GM19455 (cell line): ENCODE measurements around the gene RETN.

Source experiments
- ATAC-seq: cut with Tn5 transposase; IDR thresholded peaks from one replicate; pipeline ENCODE4 v1.9.1; 2021; ENCODE audit not compliant: unreplicated experiment

Gene RETN

GRCh38 chr19:7668842-7669241 lies at the start of gene RETN:
TSS of gene RETN (plus strand) at chr19:7669049. CDS start at chr19:7669327, 278 bp downstream.
- ATAC-seq = no peak

DNA sequence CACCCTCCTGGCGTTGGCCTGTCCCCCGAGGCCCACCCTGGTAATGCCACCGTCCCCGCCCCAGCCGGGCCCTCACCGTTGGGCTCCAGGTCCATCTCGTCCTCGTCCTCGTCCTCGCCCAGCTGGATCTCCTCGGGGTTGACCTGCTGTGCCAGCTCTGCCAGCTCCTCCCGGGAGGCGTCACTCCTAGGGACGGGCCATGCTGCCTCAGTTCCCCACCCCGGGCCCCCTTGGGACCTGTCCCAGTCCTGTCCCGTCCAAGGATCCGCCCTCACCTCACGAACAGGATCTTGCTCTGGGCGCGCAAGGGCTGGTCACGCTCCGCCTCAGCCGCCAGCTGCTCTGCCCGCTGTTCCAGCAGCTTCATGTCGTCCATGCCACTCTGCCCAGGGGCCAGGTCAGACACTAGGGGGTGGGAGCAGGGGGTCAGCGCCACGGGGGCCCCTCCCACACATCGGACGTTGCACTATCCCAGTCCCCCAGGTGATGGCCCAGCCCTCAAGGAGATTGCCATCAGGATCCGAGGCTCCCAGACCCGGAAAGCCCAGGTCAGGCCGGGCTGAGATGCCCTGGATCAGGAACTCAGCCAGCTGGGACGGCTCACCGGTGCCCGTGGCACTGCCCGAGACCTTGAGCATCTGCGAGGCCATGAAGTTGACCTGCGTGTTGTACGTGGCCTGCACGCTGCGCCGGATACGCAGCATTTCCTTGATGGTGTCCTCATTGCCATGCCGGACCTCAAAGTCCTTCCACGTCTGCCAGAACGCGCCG lies 49.0 kb upstream of the RETN start:
- no peak for ATAC-seq

GRCh38 chr19:7620442-7621412 lies 48.1 kb upstream of the RETN start:
- ATAC-seq = no peak

DNA sequence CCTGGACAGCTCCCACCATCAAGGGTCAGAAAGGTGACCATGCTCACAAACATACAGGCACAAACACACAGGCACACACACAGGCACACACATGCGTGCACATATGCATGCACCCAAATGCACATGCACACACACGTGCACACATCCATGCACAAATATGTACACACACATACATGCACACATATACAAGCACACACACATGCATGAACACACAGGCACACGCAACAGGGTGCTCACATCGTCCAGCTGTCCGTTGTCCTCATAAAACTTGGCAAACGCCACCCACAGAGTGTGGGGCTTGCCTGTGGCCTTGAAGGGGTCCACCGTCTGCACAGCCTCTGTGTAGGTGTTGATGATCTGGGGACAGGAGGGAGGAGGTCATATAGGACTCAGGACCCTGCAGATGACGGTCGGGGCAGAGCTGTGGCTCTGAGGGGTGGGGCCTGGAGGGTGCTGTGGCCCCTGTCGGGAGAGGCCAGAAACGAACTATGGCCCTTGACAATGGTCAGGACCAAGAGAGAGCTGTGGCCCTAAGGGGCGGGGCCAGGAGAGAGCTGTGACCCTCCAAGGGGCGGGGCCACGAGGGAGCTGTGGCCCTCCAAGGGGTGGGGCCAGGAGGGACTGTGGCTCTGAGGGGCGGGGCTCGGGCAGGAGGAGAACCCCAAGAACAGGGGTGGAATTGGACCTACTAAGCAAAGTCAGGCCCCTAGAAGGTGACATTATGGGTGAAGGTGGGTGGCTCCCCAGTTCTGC lies 45.7 kb upstream of the RETN start:
- ATAC-seq = no peak

DNA sequence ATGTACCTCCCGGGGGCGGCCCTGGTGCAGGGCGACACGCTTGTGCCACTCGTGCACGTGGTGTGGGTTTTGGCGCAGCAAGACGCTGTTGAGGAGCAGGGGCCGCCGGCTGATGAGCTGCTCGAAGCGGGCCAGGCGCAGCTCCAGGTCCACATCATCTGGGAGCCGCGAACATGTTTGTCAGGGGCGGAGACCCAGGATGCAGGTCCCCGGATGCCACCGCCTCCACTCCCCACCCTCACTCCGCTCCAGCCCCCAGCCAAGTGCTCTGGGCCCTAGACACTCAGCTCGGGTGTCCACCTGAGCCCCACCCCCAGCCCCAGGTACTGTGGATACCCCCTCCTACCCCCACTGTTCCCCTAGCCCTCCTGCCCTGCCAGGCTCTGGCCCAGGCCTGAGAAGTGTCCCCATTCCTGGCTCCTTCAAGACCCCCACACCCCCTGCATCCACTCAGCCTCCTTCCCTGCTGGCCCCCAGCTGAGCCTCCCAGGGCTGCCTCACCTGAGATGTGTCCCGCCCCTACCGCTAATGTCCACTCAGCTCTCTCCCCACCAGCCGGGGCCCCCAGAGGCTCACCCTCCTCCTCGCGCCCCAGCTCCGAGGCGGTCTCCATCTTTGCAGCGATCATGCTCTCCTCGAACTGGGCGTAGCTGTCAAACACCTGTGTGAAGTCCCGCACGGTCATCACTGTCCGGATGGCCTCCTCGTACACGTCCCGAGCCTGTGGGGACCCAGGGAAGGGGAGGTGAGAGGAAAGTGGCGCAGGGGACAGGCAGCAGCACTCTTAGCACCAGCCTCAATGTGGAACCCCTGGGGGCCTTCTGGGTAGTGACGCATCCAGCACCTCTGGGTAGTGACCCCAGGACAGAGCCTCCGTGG lies 44.9 kb upstream of the RETN start:
- no peak for ATAC-seq

- ATAC-seq = no peak
Measured at GRCh38 chr19:7624810-7625209, 44.0 kb upstream of the RETN start.

DNA sequence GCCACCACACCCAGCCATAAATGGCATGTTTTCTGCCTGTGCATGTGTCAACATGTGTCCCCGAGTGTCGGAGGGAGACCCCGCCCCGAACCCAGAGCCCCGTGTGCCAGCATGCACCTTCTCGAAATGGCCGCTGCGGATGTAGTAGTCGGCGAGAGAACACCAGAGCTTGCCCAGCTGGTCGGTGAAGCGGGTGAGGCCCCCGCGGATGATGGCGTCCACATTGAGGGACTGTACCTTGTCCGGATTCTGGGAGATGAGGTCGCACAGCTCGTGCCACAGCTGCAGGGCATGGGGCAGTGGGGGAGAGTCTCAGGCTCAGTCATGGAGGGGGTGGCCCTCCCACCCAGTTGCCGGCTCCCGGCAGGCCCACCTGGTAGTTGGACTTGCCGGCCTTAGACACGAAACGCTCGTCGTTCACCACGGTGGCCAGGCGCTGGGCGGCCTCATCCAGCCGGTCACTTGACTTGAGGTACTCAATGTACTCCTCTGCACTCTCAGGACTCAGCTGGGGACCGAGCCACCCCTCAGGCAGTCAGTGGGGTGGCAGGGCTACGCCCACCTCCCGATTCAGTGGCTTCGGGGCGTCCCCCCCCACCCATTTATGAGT lies 43.0 kb upstream of the RETN start:
- ATAC-seq = no peak

- ATAC-seq = no peak
Measured at GRCh38 chr19:7627166-7627565, 41.7 kb upstream of the RETN start.

- ATAC-seq = no peak
Measured at GRCh38 chr19:7628589-7629311, 40.1 kb upstream of the RETN start.

DNA sequence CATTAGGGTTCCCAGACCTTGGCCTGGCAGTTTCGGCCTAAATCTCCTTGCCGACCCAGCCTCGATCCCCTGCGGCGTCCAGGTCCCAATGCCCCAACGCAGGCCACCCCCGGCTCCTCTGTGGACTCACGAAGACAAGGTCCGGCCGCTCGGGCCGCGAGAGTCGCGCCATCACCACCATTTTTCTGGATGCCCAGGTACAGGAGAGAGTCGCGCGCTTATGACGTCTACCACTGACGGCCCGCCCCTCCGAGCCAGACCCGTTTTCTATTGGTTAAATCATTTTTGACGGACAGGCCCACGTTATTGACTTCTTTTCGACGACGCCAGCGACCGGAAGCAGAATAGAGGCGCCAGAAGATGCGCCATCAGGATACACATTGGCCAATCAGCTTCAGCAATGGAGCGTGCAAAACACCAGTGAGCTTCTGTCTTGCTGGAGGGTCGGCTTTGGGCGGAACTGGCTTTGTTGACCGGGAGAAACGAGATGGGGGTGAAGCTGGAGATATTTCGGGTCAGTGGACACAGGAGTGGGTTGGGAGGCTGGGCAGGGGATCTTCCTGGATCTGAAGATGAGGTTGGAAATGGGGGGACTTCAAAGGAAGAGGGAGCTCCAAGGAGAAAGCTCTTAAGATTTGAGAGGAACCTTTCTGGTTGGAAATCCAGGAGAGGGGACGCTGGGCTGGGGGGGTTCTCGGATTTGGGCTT lies 39.3 kb upstream of the RETN start, which contains the start of the genes PET100 and XAB2:
TSS of gene PET100 (plus strand) at position 447 of the 708 bp plus-strand sequence. CDS start at position 488, 41 bp downstream.
TSS of gene XAB2 (minus strand) at position 199 of the 708 bp plus-strand sequence. CDS start at position 181, 18 bp downstream.
- ATAC-seq = peak; percentile 92

- ATAC-seq = no peak
Measured at GRCh38 chr19:7631577-7631976, 37.3 kb upstream of the RETN start.

- ATAC-seq = no peak
Measured at GRCh38 chr19:7632340-7633203, 36.3 kb upstream of the RETN start.

DNA sequence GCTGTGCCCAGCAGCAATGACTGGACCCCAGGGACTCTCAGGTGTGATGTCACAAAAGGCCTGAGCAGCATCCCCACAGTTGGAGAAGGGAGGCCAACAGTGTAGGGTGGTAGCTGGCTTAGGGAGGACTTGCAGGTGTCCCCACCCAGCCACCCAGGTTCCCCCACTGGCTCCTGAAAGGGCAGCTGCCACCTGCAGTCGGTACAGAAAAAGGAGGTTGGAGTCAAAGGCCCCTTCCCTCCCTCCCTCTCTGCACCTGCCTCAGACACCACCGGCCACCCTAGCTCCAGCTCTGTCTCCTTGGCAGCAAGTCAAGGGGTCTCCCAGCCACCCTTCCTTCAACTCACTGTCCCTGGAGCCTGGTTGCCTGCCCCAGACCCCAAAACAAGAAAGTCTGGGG lies 35.2 kb upstream of the RETN start, which contains the start of gene PCP2:
TSS of gene PCP2 (minus strand) at position 22 of the 400 bp plus-strand sequence. CDS start 262 bp downstream, outside the sequence.
- no peak for ATAC-seq

GRCh38 chr19:7635670-7636069 lies 33.2 kb upstream of the RETN start:
- no peak for ATAC-seq

DNA sequence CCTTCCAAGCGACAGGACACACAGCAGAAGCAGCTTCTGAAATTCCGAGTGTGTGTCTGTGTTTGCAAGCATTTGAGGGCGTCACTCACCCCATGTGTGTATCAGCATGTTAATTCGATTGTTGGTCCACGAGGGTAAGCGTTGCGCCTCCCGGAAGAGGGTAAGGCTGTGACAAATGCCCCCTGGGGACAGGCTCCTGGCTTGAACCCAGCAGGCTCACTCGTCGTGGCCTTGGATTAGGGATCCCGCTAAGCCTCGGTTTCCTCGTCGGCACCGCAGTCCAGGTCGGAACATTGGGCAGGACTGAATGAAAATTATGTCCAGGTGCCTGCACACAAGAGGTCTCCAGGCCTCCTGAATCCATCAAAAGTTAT lies 32.5 kb upstream of the RETN start:
- ATAC-seq = no peak

DNA sequence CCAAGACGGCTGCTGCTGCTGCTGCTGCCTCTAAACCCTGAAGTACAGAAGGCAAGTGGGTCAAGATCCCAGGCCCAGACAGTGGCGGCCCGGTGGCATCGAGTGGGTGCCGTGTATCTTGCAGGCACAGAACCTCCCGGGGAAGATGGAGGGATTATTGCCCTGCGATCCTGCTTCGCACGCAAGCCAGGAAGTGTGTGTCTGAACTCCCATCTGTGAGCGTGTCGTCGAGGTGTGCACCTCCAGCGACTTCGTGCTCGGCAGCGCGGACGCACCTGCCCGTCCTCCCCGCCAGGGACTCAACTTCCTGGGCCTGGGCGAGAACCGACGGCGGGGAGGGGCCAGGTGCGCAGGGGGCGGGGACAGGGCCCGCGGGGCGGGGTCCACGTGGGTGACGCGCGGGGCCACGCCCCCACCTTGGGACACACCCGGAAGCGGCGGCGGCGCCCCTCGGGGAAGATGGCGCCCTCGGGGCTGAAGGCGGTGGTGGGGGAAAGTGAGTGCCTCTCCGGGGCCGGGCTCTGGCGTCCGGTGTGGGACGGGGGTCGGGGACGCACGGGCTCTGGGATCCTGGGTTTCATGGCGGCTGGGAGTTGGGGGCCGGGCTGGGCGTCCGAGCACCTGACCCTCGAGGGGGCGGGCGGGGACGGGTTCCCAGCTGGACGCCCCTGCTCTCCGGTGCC lies 32.0 kb upstream of the RETN start, which contains the start of gene STXBP2:
TSS of gene STXBP2 (plus strand) at position 420 of the 683 bp plus-strand sequence. CDS start at position 460, 40 bp downstream.
- ATAC-seq = peak; percentile 69
